HG02885 (cell line): ENCODE results near the gene CDC42EP5.
"Not testable (repeated sequence)": the region's sequence is repeated elsewhere in the genome, so short reads cannot be mapped to it uniquely, and the experiment has no call there.

Experiments used
- ATAC-seq: cut with Tn5 transposase; IDR thresholded peaks from one replicate; pipeline ENCODE4 v1.9.1; 2021; ENCODE audit warnings: mild to moderate bottlenecking; ENCODE audit not compliant: unreplicated experiment, poor library complexity

The CDC42EP5 gene

GRCh38 chr19:54473071-54473891 is at the start of gene CDC42EP5:
TSS of gene CDC42EP5 (minus strand) at chr19:54473296. CDS start at chr19:54465547, 7,749 bp downstream.
- no peak for ATAC-seq

- ATAC-seq: no peak
These were observed 48.9 kb upstream of the CDC42EP5 start for GRCh38 chr19:54521860-54522513.

- ATAC-seq: no peak
These were observed 48.1 kb upstream of the CDC42EP5 start for GRCh38 chr19:54521022-54521859.

GRCh38 chr19:54518844-54519243 is 45.7 kb upstream of the CDC42EP5 start:
- no peak for ATAC-seq

GRCh38 chr19:54517483-54517882 is 44.4 kb upstream of the CDC42EP5 start:
- no peak for ATAC-seq

- ATAC-seq: no peak
These were observed 42.1 kb upstream of the CDC42EP5 start for GRCh38 chr19:54515156-54515555.

GRCh38 chr19:54509200-54509940 is 36.3 kb upstream of the CDC42EP5 start:
- ATAC-seq: not testable (repeated sequence)

- ATAC-seq: not testable (repeated sequence)
These were observed 35.4 kb upstream of the CDC42EP5 start for GRCh38 chr19:54508487-54508886.

- no peak for ATAC-seq
These were observed 34.7 kb upstream of the CDC42EP5 start for GRCh38 chr19:54507824-54508223.

GRCh38 chr19:54507038-54507717 is 34.1 kb upstream of the CDC42EP5 start:
- not testable (repeated sequence) for ATAC-seq

GRCh38 chr19:54506079-54506478 is 33.0 kb upstream of the CDC42EP5 start:
- no peak for ATAC-seq

GRCh38 chr19:54505542-54505941 is 32.4 kb upstream of the CDC42EP5 start:
- ATAC-seq: not testable (repeated sequence)

GRCh38 chr19:54502518-54503048 is 29.5 kb upstream of the CDC42EP5 start, which contains the start of gene LAIR2:
TSS of gene LAIR2 (plus strand) at chr19:54502831. CDS start at chr19:54502919, 88 bp downstream.
- ATAC-seq: no peak

- not testable (repeated sequence) for ATAC-seq
These were observed 25.3 kb upstream of the CDC42EP5 start for GRCh38 chr19:54498451-54498772.

- ATAC-seq: not testable (repeated sequence)
These were observed 24.8 kb upstream of the CDC42EP5 start for GRCh38 chr19:54497747-54498450.

GRCh38 chr19:54495284-54495683 is 22.2 kb upstream of the CDC42EP5 start:
- not testable (repeated sequence) for ATAC-seq

GRCh38 chr19:54493967-54494585 is 21.0 kb upstream of the CDC42EP5 start:
- ATAC-seq: no peak

- not testable (repeated sequence) for ATAC-seq
These were observed 20.0 kb upstream of the CDC42EP5 start for GRCh38 chr19:54493056-54493455.
